Measurements from ENCODE around the gene SERPINA12. TPM values are rescaled to one million over a fixed set of nuclear protein-coding genes. Genes with fewer than 3 reads are reported as not detected.

The SERPINA12 gene
- total and polyA plus RNA-seq, 10 of the 15 experiments (the other 5 are each of a cell fraction or from before 2014, with no cell fraction given) = not detected

- no peaks in the 10 kb centered on the region; a peak in 1 of 4 replicates for H3K27me3 ChIP-seq (replicated peaks in 1 of 2; ENCODE audit: control insufficient read depth in 2 of 2, insufficient read depth in 2 of 2, low read length in 1 of 2)
- FAIRE-seq = no peak
- H2AFZ ChIP-seq (ENCODE audit: control insufficient read depth, low read depth, low read length) = no peak overlapping the region
- in situ Hi-C loops (cut with MboI) = no loop called here
- no peak for TF ChIP-seq NFYA (IDR thresholded peaks at IDR 0.05; ENCODE audit: borderline replicate concordance, low read depth, low read length)
- TF ChIP-seq CREM (IDR thresholded peaks at IDR 0.05; ENCODE audit: low read depth) = no peak
- TF ChIP-seq ASH2L (IDR thresholded peaks at IDR 0.05; ENCODE audit: borderline replicate concordance, low read depth) = no peak
- TF ChIP-seq CUX1 (IDR thresholded peaks at IDR 0.05; ENCODE audit: insufficient replicate concordance, low read depth, low read length) = no peak
- no peak for TF ChIP-seq WRNIP1 (IDR thresholded peaks at IDR 0.05; ENCODE audit: borderline replicate concordance, low read depth, low read length)
- TF ChIP-seq, protein P1, sequence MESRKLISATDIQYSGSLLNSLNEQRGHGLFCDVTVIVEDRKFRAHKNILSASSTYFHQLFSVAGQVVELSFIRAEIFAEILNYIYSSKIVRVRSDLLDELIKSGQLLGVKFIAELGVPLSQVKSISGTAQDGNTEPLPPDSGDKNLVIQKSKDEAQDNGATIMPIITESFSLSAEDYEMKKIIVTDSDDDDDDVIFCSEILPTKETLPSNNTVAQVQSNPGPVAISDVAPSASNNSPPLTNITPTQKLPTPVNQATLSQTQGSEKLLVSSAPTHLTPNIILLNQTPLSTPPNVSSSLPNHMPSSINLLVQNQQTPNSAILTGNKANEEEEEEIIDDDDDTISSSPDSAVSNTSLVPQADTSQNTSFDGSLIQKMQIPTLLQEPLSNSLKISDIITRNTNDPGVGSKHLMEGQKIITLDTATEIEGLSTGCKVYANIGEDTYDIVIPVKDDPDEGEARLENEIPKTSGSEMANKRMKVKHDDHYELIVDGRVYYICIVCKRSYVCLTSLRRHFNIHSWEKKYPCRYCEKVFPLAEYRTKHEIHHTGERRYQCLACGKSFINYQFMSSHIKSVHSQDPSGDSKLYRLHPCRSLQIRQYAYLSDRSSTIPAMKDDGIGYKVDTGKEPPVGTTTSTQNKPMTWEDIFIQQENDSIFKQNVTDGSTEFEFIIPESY (IDR thresholded peaks at IDR 0.05) = no peak
- no peak for TF ChIP-seq GATAD2B (conservative IDR thresholded peaks at IDR 0.05; ENCODE audit: low read depth)
- no peak for TF ChIP-seq CREB1 (IDR thresholded peaks at IDR 0.05; ENCODE audit: low read depth)
- TF ChIP-seq SREBF1 (IDR thresholded peaks at IDR 0.05; ENCODE audit: low read length) = no peak
- no peak for TF ChIP-seq EED (IDR thresholded peaks at IDR 0.05; ENCODE audit: low read depth)
- no peak for TF ChIP-seq RBBP5 (conservative IDR thresholded peaks at IDR 0.05)
- no peak for TF ChIP-seq MYC (IDR thresholded peaks at IDR 0.05; ENCODE audit: insufficient read depth, insufficient read length, insufficient replicate concordance, low read length, severe bottlenecking)
- TF ChIP-seq STAT1 (conservative IDR thresholded peaks at IDR 0.05) = no peak
- no peak for TF ChIP-seq IKZF2 (IDR thresholded peaks at IDR 0.05)
- TF ChIP-seq CHD4 (IDR thresholded peaks at IDR 0.05) = no peak
- H3K4me1 ChIP-seq (ENCODE audit: control insufficient read depth, insufficient read depth, low read length) = no peaks in the 10 kb centered on the region
- 5% methylated on average over 2 of the region's 2 CpGs for WGBS (ENCODE audit: insufficient coverage, insufficient replicate concordance, low lambda C conversion rate, missing lambda C conversion rate)
- no peaks in the 10 kb centered on the region for H3K79me2 ChIP-seq (ENCODE audit: control insufficient read depth, insufficient read depth, low read length)
- H4K20me1 ChIP-seq (ENCODE audit: control insufficient read depth, insufficient read depth) = no peaks in the 10 kb centered on the region
- ATAC-seq = no peak
- ChIA-PET RAD21 (ENCODE audit: unreplicated experiment) (no interaction called here), CTCF (interaction anchor here (1.3 to 1.8 kb wide), 2 partner anchors 8 to 13 kb away, joined by 3 to 4 read pairs; no protein-coding TSS in a partner anchor), POLR2A (no interaction called here), SMC1A (ENCODE audit: uncharacterized antibody, unreplicated experiment) (no interaction called here)
- no peak for DNase-seq (ENCODE audit: low read depth, low spot score)
- no peak overlapping the region for H3K4me3 ChIP-seq
- intact Hi-C loops (cut with micrococcal nuclease; ENCODE audit: unreplicated experiment) = no loop called here
- H3K9me3 ChIP-seq (replicated peaks; ENCODE audit: control insufficient read depth, insufficient read depth, low read length) = no peaks in the 10 kb centered on the region
- no peaks in the 10 kb centered on the region for H3K36me3 ChIP-seq (ENCODE audit: control insufficient read depth in 2 of 2, insufficient read depth in 2 of 2, low read length in 1 of 2)
- no peak overlapping the region for H3K9ac ChIP-seq (ENCODE audit: control insufficient read depth, insufficient read depth, low read length)
- H3K27ac ChIP-seq (ENCODE audit: control insufficient read depth, insufficient read depth) = no peak overlapping the region
- BruUV-seq (replicated peaks) = no TSS peak
- no peak overlapping the region for H3K4me2 ChIP-seq (ENCODE audit: control insufficient read depth, insufficient read depth)
These were observed 9.6 kb downstream of the SERPINA12 start for GRCh38 chr14:94499673-94500072.

Data from GM12878 (cell line).